Heart left ventricle (tissue), 16 donors: ENCODE measurements around the gene PLCB1. TPM values are rescaled to one million over a fixed set of nuclear protein-coding genes. Genes with fewer than 3 reads are reported as not detected.

Experiments
- ATAC-seq, 4 donors: fragments of 200-7000 bp; cut with Tn5 transposase; one replicate each; pipeline ENCODE4 v1.9.1; 2020 to 2022; ENCODE audit warnings: moderate library complexity in 4 of 4, mild to moderate bottlenecking in 3 of 4, moderate number of reproducible peaks in 1 of 4
- DNase-seq, 5 donors: peaks; one replicate each; pipeline ENCODE4 v3.0.0-alpha.2; 2020
- H3K27ac ChIP-seq, 12 donors: fragments of 200-600 bp; sonication (generic) in 4 of 12; one replicate each; pipeline versions ENCODE4 v1.5.0 to v1.8.0; 2016 to 2022; ENCODE audit warnings: mild to moderate bottlenecking in 2 of 12
- H3K27me3 ChIP-seq, 9 donors: fragments of 200-600 bp; sonication (generic) in 2 of 9; one replicate each; pipeline versions ENCODE4 v1.5.1 to v1.8.0; 2016 to 2022; ENCODE audit warnings: mild to moderate bottlenecking in 3 of 9
- H3K36me3 ChIP-seq, 9 donors: fragments of 200-600 bp; sonication (generic) in 2 of 9; one replicate each; pipeline versions ENCODE4 v1.5.0 to v1.8.0; 2018 to 2022; ENCODE audit warnings: mild to moderate bottlenecking in 2 of 9
- H3K4me1 ChIP-seq, 12 donors: fragments of 200-600 bp; sonication (generic) in 4 of 12; one replicate each; pipeline versions ENCODE4 v1.5.0 to v1.8.0; 2016 to 2022; ENCODE audit warnings: mild to moderate bottlenecking in 3 of 12
- H3K4me3 ChIP-seq, 12 donors: fragments of 200-600 bp; sonication (generic) in 4 of 12; one replicate each; pipeline versions ENCODE4 v1.5.0 to v1.8.0; 2017 to 2022; ENCODE audit warnings: mild to moderate bottlenecking in 9 of 12, moderate library complexity in 4 of 12
- H3K9me3 ChIP-seq, 12 donors: fragments of 200-600 bp; sonication (generic) in 4 of 12; one replicate each; pipeline versions ENCODE4 v1.5.0 to v1.8.0; 2016 to 2022; ENCODE audit warnings: mild to moderate bottlenecking in 1 of 12
- POLR2A ChIP-seq, 2 donors: fragments of 450-650 bp; IDR thresholded peaks; one replicate each; pipeline ENCODE4 v1.6.1; 2017; ENCODE audit warnings: antibody characterized with exemption in 2 of 2, mild to moderate bottlenecking in 2 of 2, moderate library complexity in 2 of 2
- WGBS, 4 donors: extraction: QIAGEN DNeasy Blood & Tissue Kit in 2 of 4; methylation state at CpG; one replicate each; pipeline versions ENCODE4 v1.1.5 to v1.1.7; 2013 to 2018; 5-methylcytosine and 5-hydroxymethylcytosine counted together
- intact Hi-C, 10 donors: fragments of 100-400 bp; cut with DNase I; formaldehyde crosslinking; loops; one replicate each; pipeline versions ENCODE4 v1.11.1 to v1.14.2; 2022
- polyA plus RNA-seq, 2 donors: library from polyadenylated mRNA; stranded (reverse); fragments of 200-250 nt; gene quantifications; one replicate each; pipeline ENCODE4 v1.2.3, GENCODE V29; 2013
- total RNA-seq, 9 donors: library from RNA; depleted of rRNA in 2 of 9; stranded (reverse); fragments of >200 nt in 2 of 9; fragmentation: NEBNext Ultra II Directional in 3 of 9; extraction: Animal tissue kit (Norgen Biotek cat#: 25700) in 3 of 9; gene quantifications; one replicate each; pipeline versions ENCODE4 v1.1.0 to v1.2.4, GENCODE V29; 2016 to 2023
- TF ChIP-seq, protein P1 (sequence below), 12 donors: fragments of 200-600 bp; sonication (generic) in 4 of 12; IDR thresholded peaks; one replicate each; pipeline versions ENCODE4 v1.5.0 to v1.8.0; 2018 to 2022; ENCODE audit warnings: antibody characterized with exemption in 12 of 12, mild to moderate bottlenecking in 5 of 12
- donor health status: ischemic (EF 13 %, LVEDD 7.1; RV severe dilation, severe dysfunction).
- donor health status: healthy with polysubstance abuse.
- donor health status: DM: no; HTN: yes; CAD: no.
- donor health status: DM: no; HTN: no; CAD: no.
- donor health status: ischemic (EF 25% LVEDD 6.9; RV normal size, moderate dysfunction).
- donor health status: ischemic (EF 25% LVEDD 5.7; RV mildly dilated, moderate dysfunction).
- donor health status: healthy.
- donor health status: DM: yes; HTN: yes; CAD: no.
- donor health status: ischemic (EF 35%, LVEDD 5.7; RV mildly dilated, moderate dysfunction).
- donor health status: nonischemic (EF 11% LVEDD 7.7; RV severe dilation, severe dysfunction).
- donor health status: DM: yes; HTN: yes; CAD: no.
- donor health status: PGD.
- donor health status: ischemic (EF 29% LVEDD 5.4; RV normal size, mild dysfunction).
- donor health status: nonischemic (EF 23%, LVEDD 6.1; RV moderate dilation, normal function).

PLCB1 gene
- total and polyA plus RNA-seq, 11 donors, result 2.5 to 12.1 (median 7.4) TPM

DNA sequence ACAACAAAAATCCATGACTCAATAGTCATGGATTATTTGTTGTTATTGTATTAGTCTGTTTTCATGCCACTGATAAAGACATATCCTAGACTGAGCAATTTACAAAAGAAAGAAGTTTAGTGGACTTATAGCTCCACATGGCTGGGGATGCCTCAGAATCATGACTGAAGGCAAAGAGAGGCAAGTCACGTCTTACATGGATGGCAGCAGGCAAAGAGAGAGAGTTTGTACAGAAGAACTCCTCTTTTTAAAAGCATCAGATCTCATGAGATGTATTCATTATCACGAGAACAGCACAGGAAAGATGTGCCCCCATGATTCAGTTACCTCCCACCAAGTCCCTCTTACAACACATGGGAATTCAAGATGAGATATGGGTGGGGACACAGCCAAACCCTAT is 792.5 kb downstream of the PLCB1 start:
- Histone ChIP-seq H3K4me1 (no peaks in the 10 kb centered on the region), H3K36me3 (no peaks in the 10 kb centered on the region), H3K27me3 (no peaks in the 10 kb centered on the region), H3K4me3 (no peak overlapping the region), H3K27ac (no peak overlapping the region), H3K9me3 (no peaks in the 10 kb centered on the region)
- no peak for ATAC-seq
- 81 to 91% (median 87%) methylated on average over 2 of the region's 2 CpGs for WGBS, 4 donors
- no peak for DNase-seq
- intact Hi-C loops, result no loop called here
- TF ChIP-seq POLR2A (IDR thresholded peaks at IDR 0.05), result no peak

DNA sequence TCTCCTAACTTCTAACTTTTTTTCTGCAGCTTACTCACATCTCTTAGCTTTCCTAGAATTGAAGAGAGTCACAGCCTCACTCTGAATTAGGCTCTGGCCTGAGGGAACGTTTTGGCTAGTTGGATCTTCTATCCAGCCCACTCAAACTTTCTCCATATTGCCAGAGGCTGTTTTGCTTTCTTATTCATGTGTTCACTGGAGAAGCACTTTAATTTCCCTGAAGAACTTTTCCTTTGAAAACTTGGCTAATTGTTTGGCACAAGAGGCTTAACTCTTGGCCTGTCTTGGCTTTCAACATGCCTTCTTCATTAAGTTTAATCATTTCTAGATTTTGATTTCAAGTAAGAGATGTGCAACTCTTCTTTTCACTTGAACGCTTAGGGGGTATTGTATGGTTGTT is 798.7 kb downstream of the PLCB1 start:
- DNase-seq, result no peak
- TF ChIP-seq POLR2A (IDR thresholded peaks at IDR 0.05), result no peak
- TF ChIP-seq, protein P1, sequence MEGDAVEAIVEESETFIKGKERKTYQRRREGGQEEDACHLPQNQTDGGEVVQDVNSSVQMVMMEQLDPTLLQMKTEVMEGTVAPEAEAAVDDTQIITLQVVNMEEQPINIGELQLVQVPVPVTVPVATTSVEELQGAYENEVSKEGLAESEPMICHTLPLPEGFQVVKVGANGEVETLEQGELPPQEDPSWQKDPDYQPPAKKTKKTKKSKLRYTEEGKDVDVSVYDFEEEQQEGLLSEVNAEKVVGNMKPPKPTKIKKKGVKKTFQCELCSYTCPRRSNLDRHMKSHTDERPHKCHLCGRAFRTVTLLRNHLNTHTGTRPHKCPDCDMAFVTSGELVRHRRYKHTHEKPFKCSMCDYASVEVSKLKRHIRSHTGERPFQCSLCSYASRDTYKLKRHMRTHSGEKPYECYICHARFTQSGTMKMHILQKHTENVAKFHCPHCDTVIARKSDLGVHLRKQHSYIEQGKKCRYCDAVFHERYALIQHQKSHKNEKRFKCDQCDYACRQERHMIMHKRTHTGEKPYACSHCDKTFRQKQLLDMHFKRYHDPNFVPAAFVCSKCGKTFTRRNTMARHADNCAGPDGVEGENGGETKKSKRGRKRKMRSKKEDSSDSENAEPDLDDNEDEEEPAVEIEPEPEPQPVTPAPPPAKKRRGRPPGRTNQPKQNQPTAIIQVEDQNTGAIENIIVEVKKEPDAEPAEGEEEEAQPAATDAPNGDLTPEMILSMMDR (IDR thresholded peaks at IDR 0.05), result no peak
- no peaks in the 10 kb centered on the region for H3K27me3 ChIP-seq
- intact Hi-C loops, result loop anchor here in 1 of 10 donors (10.0 kb wide), 1 partner anchor 76 kb away; no protein-coding TSS in a partner anchor
- peak in 1 of 4 donors; percentile 54 for ATAC-seq
- peak overlapping the region in 2 of 12 donors; percentile 28 to 81 for H3K27ac ChIP-seq
- no peaks in the 10 kb centered on the region for H3K36me3 ChIP-seq
- H3K4me1 ChIP-seq, result peaks cover 0 to 27% (median 8%) of the 10 kb centered on the region in 12 donors
- no peak overlapping the region for H3K4me3 ChIP-seq
- H3K9me3 ChIP-seq, result peaks cover 0 to 4% (median 0%) of the 10 kb centered on the region in 12 donors
- 70 to 82% (median 78%) methylated on average over 2 of the region's 2 CpGs for WGBS, 4 donors

DNA sequence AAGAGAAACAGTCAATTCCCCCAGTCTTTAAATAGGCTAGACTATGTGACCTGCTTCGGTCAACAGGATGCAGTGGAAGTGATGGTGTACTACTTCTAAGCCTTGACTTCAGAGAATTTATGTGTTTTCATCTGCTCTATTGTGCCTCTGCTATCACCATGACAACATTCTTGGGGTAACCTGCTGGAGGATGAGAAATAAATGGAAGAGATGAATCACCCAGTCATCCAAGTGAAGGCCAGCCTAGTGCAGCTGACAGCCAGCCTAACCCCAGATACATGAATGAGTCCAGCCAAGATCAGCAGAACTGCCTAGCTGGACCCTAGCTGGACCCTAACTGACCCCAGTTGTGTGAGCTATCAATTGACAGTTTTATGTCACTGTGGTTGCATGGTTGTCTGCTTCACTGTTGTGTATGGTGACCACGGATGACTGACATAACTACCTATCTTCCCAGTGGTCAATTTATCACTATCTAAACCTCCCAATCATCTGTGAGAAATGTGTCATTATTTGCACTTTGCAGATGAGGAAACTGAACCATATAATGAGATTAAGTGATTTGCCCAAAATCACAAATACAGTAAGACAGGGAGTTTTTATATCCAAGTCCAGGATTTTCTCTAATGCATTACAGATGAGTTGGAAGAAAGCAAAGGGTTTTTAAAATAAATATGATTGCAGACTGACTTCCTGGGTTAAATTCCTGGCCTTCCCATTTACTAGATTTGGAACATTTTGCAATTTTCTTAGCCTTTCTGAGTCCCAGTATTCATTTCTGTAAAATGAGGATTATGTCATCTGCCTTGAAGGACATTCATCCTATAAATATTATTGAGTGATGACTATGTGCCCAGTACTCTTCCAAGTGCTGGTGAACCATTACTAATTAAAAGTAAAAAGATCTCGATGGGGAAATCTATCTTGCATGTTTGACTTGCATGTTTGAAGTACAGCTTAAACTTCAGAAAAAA is 800.4 kb downstream of the PLCB1 start:
- intact Hi-C loops, result loop anchor here in 1 of 10 donors (10.0 kb wide), 1 partner anchor 78 kb away; no protein-coding TSS in a partner anchor

GRCh38 chr20:8933381-8933807 is 801.3 kb downstream of the PLCB1 start:
- Histone ChIP-seq H3K9me3 (peaks cover 0 to 4% (median 0%) of the 10 kb centered on the region in 12 donors), H3K36me3 (no peaks in the 10 kb centered on the region), H3K4me1 (peaks cover 0 to 27% (median 8%) of the 10 kb centered on the region in 12 donors), H3K27ac (peak overlapping the region in 9 of 12 donors; percentile 18 to 81 (median 55)), H3K27me3 (no peaks in the 10 kb centered on the region), H3K4me3 (no peak overlapping the region)
- 25 to 49% (median 29%) methylated on average over 1 of the region's 1 CpG for WGBS, 4 donors
- TF ChIP-seq POLR2A (IDR thresholded peaks at IDR 0.05), result no peak
- TF ChIP-seq, protein P1 (IDR thresholded peaks at IDR 0.05), result no peak
- ATAC-seq (peak; percentile 55 to 81 (median 74)), DNase-seq (peak in 3 of 5 donors; percentile 26 to 50 (median 39))
- intact Hi-C loops, result loop anchor here in 1 of 10 donors (10.0 kb wide), 1 partner anchor 79 kb away; no protein-coding TSS in a partner anchor

More for the DNA sequence above, 800.4 kb downstream of the PLCB1 start:
- WGBS, 4 donors, result 48 to 62% (median 59%) methylated on average over 3 of the region's 3 CpGs
- TF ChIP-seq, protein P1 (IDR thresholded peaks at IDR 0.05), result no peak
- TF ChIP-seq POLR2A (IDR thresholded peaks at IDR 0.05), result no peak
- Histone ChIP-seq H3K36me3 (no peaks in the 10 kb centered on the region), H3K4me1 (peaks cover 0 to 27% (median 8%) of the 10 kb centered on the region in 12 donors), H3K4me3 (no peak overlapping the region), H3K27me3 (no peaks in the 10 kb centered on the region), H3K27ac (peak overlapping the region in 8 of 12 donors; percentile 18 to 81 (median 58)), H3K9me3 (peaks cover 0 to 4% (median 0%) of the 10 kb centered on the region in 12 donors)
- ATAC-seq (peak in 2 of 4 donors; percentile 56 to 57), DNase-seq (no peak)
